Tibial artery (tissue), 4 donors: Measurements from ENCODE around the gene NTNG2.

ENCODE experiments used
- DNase-seq, 2 donors: peaks; one replicate each; pipeline ENCODE4 v3.0.0-alpha.2; 2019
- H3K27ac ChIP-seq, 2 donors: fragments of 200-600 bp; sonication (generic) in 1 of 2; 1 replicate in 1 of 2; 2 replicates in 1 of 2; pipeline ENCODE4 v1.5.1; 2018 to 2019; ENCODE audit warnings: mild to moderate bottlenecking in 1 of 2
- H3K27me3 ChIP-seq, 2 donors: fragments of 200-600 bp; sonication (generic) in 1 of 2; one replicate each; pipeline versions ENCODE4 v1.5.1 to v1.6.0; 2016 to 2019
- H3K36me3 ChIP-seq, 3 donors: fragments of 200-600 bp; sonication (generic) in 2 of 3; one replicate each; pipeline ENCODE4 v1.5.1; 2016 to 2019; ENCODE audit warnings: mild to moderate bottlenecking in 2 of 3
- H3K4me1 ChIP-seq, 4 donors: fragments of 200-600 bp; sonication (generic) in 2 of 4; 1 replicate in 3 of 4; 2 replicates in 1 of 4; pipeline ENCODE4 v1.5.1; 2016 to 2019
- H3K4me3 ChIP-seq, 2 donors: fragments of 200-600 bp; sonication (generic) in 1 of 2; 1 replicate in 1 of 2; 2 replicates in 1 of 2; pipeline ENCODE4 v1.5.1; 2018 to 2019; ENCODE audit warnings: mild to moderate bottlenecking in 2 of 2
- H3K9me3 ChIP-seq, 3 donors: fragments of 200-600 bp; sonication (generic) in 1 of 3; one replicate each; pipeline ENCODE4 v1.5.1; 2016 to 2019
- CTCF ChIP-seq, 2 experiments: fragments of 200-600 bp in 1 of 2; fragments of 450-650 bp in 1 of 2; IDR thresholded peaks; one replicate each; pipeline ENCODE4 v1.5.1; 2017 to 2019; ENCODE audit warnings: antibody characterized with exemption in 2 of 2, mild to moderate bottlenecking in 1 of 2, moderate library complexity in 1 of 2
- intact Hi-C: fragments of 100-400 bp; cut with DNase I; formaldehyde crosslinking; loops from one replicate; pipeline ENCODE4 v1.15.0; 2023; ENCODE audit warnings: low total_unique reads

The NTNG2 gene

GRCh38 chr9:132147331-132147730, 14.5 kb upstream of the NTNG2 start:
- Histone ChIP-seq H3K27me3 (peaks cover 0 to 90% of the 10 kb centered on the region in 2 donors), H3K4me3 (no peak overlapping the region), H3K4me1 (no peaks in the 10 kb centered on the region), H3K27ac (no peak overlapping the region), H3K36me3 (no peaks in the 10 kb centered on the region), H3K9me3 (peaks cover 0 to 4% (median 0%) of the 10 kb centered on the region in 3 donors)
- no peak for TF ChIP-seq CTCF (IDR thresholded peaks at IDR 0.05)
- intact Hi-C loops = no loop called here
- DNase-seq = no peak

- TF ChIP-seq CTCF (IDR thresholded peaks at IDR 0.05) = no peak
- Histone ChIP-seq H3K27me3 (peaks cover 0 to 90% of the 10 kb centered on the region in 2 donors), H3K9me3 (peaks cover 0 to 4% (median 0%) of the 10 kb centered on the region in 3 donors), H3K27ac (no peak overlapping the region), H3K4me1 (no peaks in the 10 kb centered on the region), H3K36me3 (no peaks in the 10 kb centered on the region), H3K4me3 (no peak overlapping the region)
- DNase-seq = no peak
- intact Hi-C loops = no loop called here
Measured at GRCh38 chr9:132147839-132148238, 14.0 kb upstream of the NTNG2 start.

- Histone ChIP-seq H3K4me1 (no peaks in the 10 kb centered on the region), H3K27ac (no peak overlapping the region), H3K9me3 (peaks cover 0 to under 1% (median 0%) of the 10 kb centered on the region in 3 donors), H3K4me3 (no peak overlapping the region), H3K36me3 (no peaks in the 10 kb centered on the region), H3K27me3 (peaks cover 0 to 92% of the 10 kb centered on the region in 2 donors)
- TF ChIP-seq CTCF (IDR thresholded peaks at IDR 0.05) = no peak
- intact Hi-C loops = no loop called here
- no peak for DNase-seq
Measured at GRCh38 chr9:132150256-132150655, 11.6 kb upstream of the NTNG2 start.

- no peaks in the 10 kb centered on the region for H3K9me3 ChIP-seq
- H3K27me3 ChIP-seq = peaks cover 0 to 92% of the 10 kb centered on the region in 2 donors
- intact Hi-C loops = no loop called here
- no peaks in the 10 kb centered on the region for H3K4me1 ChIP-seq
- H3K27ac ChIP-seq = no peak overlapping the region
- no peak for DNase-seq
- no peak overlapping the region for H3K4me3 ChIP-seq
- TF ChIP-seq CTCF (IDR thresholded peaks at IDR 0.05) = no peak
- no peaks in the 10 kb centered on the region for H3K36me3 ChIP-seq
Measured at GRCh38 chr9:132151118-132151517, 10.7 kb upstream of the NTNG2 start.

- H3K9me3 ChIP-seq = no peaks in the 10 kb centered on the region
- H3K27ac ChIP-seq = no peak overlapping the region
- no peak for DNase-seq
- no peaks in the 10 kb centered on the region for H3K36me3 ChIP-seq
- intact Hi-C loops = no loop called here
- no peaks in the 10 kb centered on the region for H3K4me1 ChIP-seq
- peaks cover 0 to 86% of the 10 kb centered on the region in 2 donors for H3K27me3 ChIP-seq
- no peak for TF ChIP-seq CTCF (IDR thresholded peaks at IDR 0.05)
- H3K4me3 ChIP-seq = no peak overlapping the region
Measured at GRCh38 chr9:132152231-132152630, 9.6 kb upstream of the NTNG2 start.
